Measurements from ENCODE around the gene CMTM4.

DNA sequence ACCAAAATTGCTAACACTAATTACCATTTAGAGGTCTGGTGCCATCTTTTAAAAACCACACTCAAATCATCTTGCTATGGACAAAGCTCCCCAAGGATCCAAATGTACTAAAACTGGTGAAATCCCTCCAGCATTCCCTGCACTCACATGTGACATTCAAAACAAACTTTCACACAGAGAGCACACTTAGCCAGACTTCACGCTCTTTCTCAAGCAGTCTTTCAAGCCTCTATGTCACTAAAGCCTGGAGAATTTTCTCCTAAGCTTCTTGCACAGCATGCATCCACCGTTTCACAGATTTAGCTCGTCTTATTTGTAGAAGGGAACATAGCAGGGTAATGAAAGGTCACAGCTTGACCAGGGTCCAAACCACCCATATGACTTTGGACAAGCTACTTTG, 72.8 kb downstream of the CMTM4 start:
- TF ChIP-seq, protein P1, sequence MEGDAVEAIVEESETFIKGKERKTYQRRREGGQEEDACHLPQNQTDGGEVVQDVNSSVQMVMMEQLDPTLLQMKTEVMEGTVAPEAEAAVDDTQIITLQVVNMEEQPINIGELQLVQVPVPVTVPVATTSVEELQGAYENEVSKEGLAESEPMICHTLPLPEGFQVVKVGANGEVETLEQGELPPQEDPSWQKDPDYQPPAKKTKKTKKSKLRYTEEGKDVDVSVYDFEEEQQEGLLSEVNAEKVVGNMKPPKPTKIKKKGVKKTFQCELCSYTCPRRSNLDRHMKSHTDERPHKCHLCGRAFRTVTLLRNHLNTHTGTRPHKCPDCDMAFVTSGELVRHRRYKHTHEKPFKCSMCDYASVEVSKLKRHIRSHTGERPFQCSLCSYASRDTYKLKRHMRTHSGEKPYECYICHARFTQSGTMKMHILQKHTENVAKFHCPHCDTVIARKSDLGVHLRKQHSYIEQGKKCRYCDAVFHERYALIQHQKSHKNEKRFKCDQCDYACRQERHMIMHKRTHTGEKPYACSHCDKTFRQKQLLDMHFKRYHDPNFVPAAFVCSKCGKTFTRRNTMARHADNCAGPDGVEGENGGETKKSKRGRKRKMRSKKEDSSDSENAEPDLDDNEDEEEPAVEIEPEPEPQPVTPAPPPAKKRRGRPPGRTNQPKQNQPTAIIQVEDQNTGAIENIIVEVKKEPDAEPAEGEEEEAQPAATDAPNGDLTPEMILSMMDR (IDR thresholded peaks at IDR 0.05) = no peak
- no peak for TF ChIP-seq POLR2A (IDR thresholded peaks at IDR 0.05)
